Endothelial cell of umbilical vein (primary cell): ENCODE data around the gene SRSF11. TPM values are rescaled to one million over a fixed set of nuclear protein-coding genes. Genes with fewer than 3 reads are reported as not detected.

ENCODE experiments used
- BruUV-seq: library from RNA; stranded (reverse); fragments of 400-500 nt; replicated peaks from 2 replicates; lab custom pipeline; 2021; lab: Mats Ljungman, UMichigan
- CTCF ChIA-PET: fragments of 300-600, 350-600 bp; sonication (Branson Sonifier 250); formaldehyde crosslinking; loops from one replicate; lab custom pipeline; 2021; ENCODE audit warnings: antibody characterized with exemption, inconsistent platforms; lab: Charles Lee
- POLR2A ChIA-PET: fragments of 300-600, 350-600 bp; sonication (Branson Sonifier 250); formaldehyde crosslinking; loops from one replicate; lab custom pipeline; 2021; ENCODE audit warnings: antibody characterized with exemption, inconsistent platforms; lab: Charles Lee
- DNase-seq: peaks from one replicate; pipeline ENCODE4 v3.0.0-alpha.2; 2011; ENCODE audit warnings: low read depth, low spot score
- FAIRE-seq: peaks from 2 replicates; lab custom pipeline; 2011; peaks lifted over from hg19 to GRCh38; lab: Jason Lieb, UNC
- H2AFZ ChIP-seq: 2 replicates; pipeline ENCODE4 v1.6.0; 2012; ENCODE audit warnings: low read depth, low read length, control low read depth, inconsistent platforms
- H3K27ac ChIP-seq: 2 replicates; pipeline ENCODE4 v1.5.1; 2011; ENCODE audit warnings: low read depth, mild to moderate bottlenecking, control low read depth, low read length, moderate library complexity; ENCODE audit not compliant: insufficient read depth
- H3K27me3 ChIP-seq, 2 experiments: 2 replicates each; pipeline versions ENCODE4 v1.6.0 to v1.6.1; 2011; ENCODE audit warnings: low read length in 2 of 2, mixed read lengths in 1 of 2; ENCODE audit not compliant: control insufficient read depth in 2 of 2, insufficient read depth in 2 of 2
- H3K36me3 ChIP-seq, 2 experiments: 2 replicates in 1 of 2; 3 replicates in 1 of 2; pipeline ENCODE4 v1.5.1; 2011; ENCODE audit warnings: low read length in 2 of 2, mild to moderate bottlenecking in 1 of 2, moderate library complexity in 1 of 2; ENCODE audit not compliant: control insufficient read depth in 2 of 2, insufficient read depth in 2 of 2; ENCODE audit errors: extremely low read depth in 1 of 2
- H3K4me1 ChIP-seq: 3 replicates; pipeline ENCODE4 v1.5.1; 2011; ENCODE audit warnings: mild to moderate bottlenecking, low read length; ENCODE audit not compliant: control insufficient read depth, insufficient read depth; ENCODE audit errors: extremely low read depth
- H3K4me2 ChIP-seq: 2 replicates; pipeline ENCODE4 v1.6.1; 2011; ENCODE audit warnings: low read length, control low read depth, mixed read lengths; ENCODE audit not compliant: insufficient read depth
- H3K4me3 ChIP-seq, 3 experiments: fragments of 200-600 bp in 1 of 3; sonication (generic), shearing (Covaris generic) in 1 of 3; replicated peaks in 1 of 3; 2 replicates each; pipeline ENCODE4 v1.5.1; 2011 to 2016; ENCODE audit warnings: control low read depth in 3 of 3, low read length in 3 of 3, mild to moderate bottlenecking in 2 of 3, inconsistent platforms in 1 of 3, low read depth in 1 of 3, moderate library complexity in 1 of 3; ENCODE audit not compliant: insufficient read depth in 1 of 3
- H3K79me2 ChIP-seq: 2 replicates; pipeline ENCODE4 v1.6.0; 2012; ENCODE audit warnings: low read length, inconsistent platforms; ENCODE audit not compliant: control insufficient read depth, insufficient read depth
- H3K9ac ChIP-seq: replicated peaks from 2 replicates; pipeline ENCODE3; 2011; ENCODE audit warnings: low read length, control low read depth; ENCODE audit not compliant: insufficient read depth; ENCODE audit errors: extremely low read depth
- H3K9me1 ChIP-seq: replicated peaks from 3 replicates; pipeline ENCODE4 v1.6.0; 2011; ENCODE audit warnings: mild to moderate bottlenecking, low read length; ENCODE audit not compliant: control insufficient read depth, insufficient read depth; ENCODE audit errors: extremely low read depth
- H3K9me3 ChIP-seq: replicated peaks from 2 replicates; pipeline ENCODE4 v1.5.1; 2012; ENCODE audit warnings: low read length, inconsistent platforms; ENCODE audit not compliant: control insufficient read depth, insufficient read depth
- H4K20me1 ChIP-seq: replicated peaks from 2 replicates; pipeline ENCODE3; 2011; ENCODE audit warnings: mild to moderate bottlenecking, low read length; ENCODE audit not compliant: control insufficient read depth, insufficient read depth; ENCODE audit errors: extremely low read depth
- EZH2 ChIP-seq: IDR thresholded peaks from 2 replicates; pipeline ENCODE4 v1.6.1; 2012; ENCODE audit warnings: borderline replicate concordance, low read depth, mild to moderate bottlenecking, moderate library complexity, low read length, inconsistent platforms; ENCODE audit not compliant: severe bottlenecking
- FOS ChIP-seq: IDR thresholded peaks from 2 replicates; pipeline ENCODE4 v1.6.1; 2011; ENCODE audit warnings: mild to moderate bottlenecking, low read length, moderate library complexity, borderline replicate concordance; ENCODE audit not compliant: insufficient read depth
- GATA2 ChIP-seq: IDR thresholded peaks from 2 replicates; pipeline ENCODE4 v1.7.0; 2011; ENCODE audit warnings: low read depth, mild to moderate bottlenecking, moderate library complexity, mixed read lengths, low read length; ENCODE audit not compliant: insufficient read length, insufficient read depth
- JUN ChIP-seq: IDR thresholded peaks from 2 replicates; pipeline ENCODE4 v1.6.1; 2011; ENCODE audit warnings: borderline replicate concordance, low read depth; ENCODE audit not compliant: insufficient read length, insufficient read depth
- MYC ChIP-seq: IDR thresholded peaks from one replicate; pipeline ENCODE4 v1.6.1; 2011; ENCODE audit warnings: mild to moderate bottlenecking, low read depth, low read length
- POLR2A ChIP-seq: IDR thresholded peaks from 2 replicates; pipeline ENCODE4 v1.6.1; 2012; ENCODE audit warnings: low read depth, mild to moderate bottlenecking, control low read depth, low read length
- POLR2AphosphoS5 ChIP-seq: IDR thresholded peaks from 2 replicates; pipeline ENCODE4 v1.6.1; 2012; ENCODE audit warnings: low read depth, mild to moderate bottlenecking, control low read depth, low read length, moderate library complexity; ENCODE audit not compliant: insufficient read depth
- dilution Hi-C: fragments of 300-500 bp; cut with MboI; formaldehyde crosslinking; loops from one replicate; pipeline ENCODE4 v1.15.0; 2019; ENCODE audit warnings: low sequenced_read_pairs; ENCODE audit not compliant: extremely low pct_ligation_motif_present
- intact Hi-C: fragments of 100-400 bp; cut with micrococcal nuclease; formaldehyde crosslinking; loops from one replicate; pipeline ENCODE4 v1.10.0; 2022
- polyA plus RNA-seq, 4 experiments: library from polyadenylated mRNA; depleted of rRNA in 3 of 4; stranded (reverse) in 3 of 4; unstranded in 1 of 4; fragments of >200 nt; gene quantifications; 2 replicates each; pipeline versions ENCODE4 v1.2.1 to v1.2.3, GENCODE V29; 2011 to 2012; ENCODE audit warnings: missing spikeins in 1 of 4
- total RNA-seq: library from RNA; stranded (reverse); gene quantifications from 2 replicates; pipeline ENCODE4 v1.2.3, GENCODE V29; 2021
- TF ChIP-seq, protein P1 (sequence below): IDR thresholded peaks from 2 replicates; pipeline ENCODE4 v1.6.1; 2011; ENCODE audit not compliant: insufficient read depth, insufficient read length
- TF ChIP-seq, protein P2 (sequence below), 2 donors: IDR thresholded peaks; 1 replicate in 1 of 2; 2 replicates in 1 of 2; pipeline ENCODE4 v1.5.1; 2011; ENCODE audit warnings: low read length in 2 of 2, mild to moderate bottlenecking in 2 of 2, moderate library complexity in 2 of 2, control low read depth in 1 of 2, inconsistent platforms in 1 of 2, low read depth in 1 of 2; ENCODE audit not compliant: insufficient read depth in 1 of 2; ENCODE audit errors: extremely low read depth in 1 of 2

Gene SRSF11
- total and polyA plus RNA-seq, 2 donors (not counting 3 experiments of a cell fraction or from before 2014, with no cell fraction given), result 177 to 241 TPM

DNA sequence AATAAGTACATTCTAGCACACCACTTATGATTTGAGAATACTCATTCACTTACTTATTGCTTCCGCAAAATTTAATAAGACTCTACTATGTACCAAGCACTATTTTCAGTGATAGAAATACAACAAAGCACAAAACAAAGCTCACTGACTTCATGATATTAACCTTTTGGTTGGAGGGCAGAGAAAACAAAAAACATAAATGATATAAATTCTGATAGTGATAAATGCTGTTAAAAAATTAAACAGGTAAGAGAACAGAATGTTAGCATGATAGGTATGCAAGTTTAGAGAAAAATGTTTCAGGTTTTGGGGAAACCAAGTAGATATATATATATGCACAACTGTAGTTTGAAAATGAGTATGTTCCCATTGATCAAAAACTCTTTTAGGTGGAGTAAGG, 17.0 kb upstream of the SRSF11 start:
- H3K27ac ChIP-seq, result no peak overlapping the region
- peaks cover 90% of the 10 kb centered on the region for H3K79me2 ChIP-seq
- dilution Hi-C loops (no loop called here), intact Hi-C loops (loop anchor here (2.0 to 10.0 kb wide), 3 partner anchors 151 to 639 kb away; partner anchors contain the start of genes ANKRD13C, CTH and LRRC7)
- H3K27me3 ChIP-seq, result no peaks in the 10 kb centered on the region
- FAIRE-seq (no peak), DNase-seq (no peak)
- BruUV-seq, result no TSS peak
- TF ChIP-seq, protein P1, sequence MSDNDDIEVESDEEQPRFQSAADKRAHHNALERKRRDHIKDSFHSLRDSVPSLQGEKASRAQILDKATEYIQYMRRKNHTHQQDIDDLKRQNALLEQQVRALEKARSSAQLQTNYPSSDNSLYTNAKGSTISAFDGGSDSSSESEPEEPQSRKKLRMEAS, result no peak
- TF ChIP-seq GATA2 (no peak), MYC (no peak)
- H3K36me3 ChIP-seq, result peaks cover 3% of the 10 kb centered on the region in 2 experiments
- no peak overlapping the region for H3K9ac ChIP-seq
- peak overlapping the region in 2 of 3 experiments; percentile 79 to 96 for H3K4me3 ChIP-seq
- no peaks in the 10 kb centered on the region for H3K9me1 ChIP-seq
- no peaks in the 10 kb centered on the region for H4K20me1 ChIP-seq
- ChIA-PET POLR2A (no interaction called here), CTCF (interaction anchor here (2.7 kb wide), 1 partner anchor 17 kb away, joined by 7 read pairs; the partner anchor contains the start of gene SRSF11)
- H3K9me3 ChIP-seq, result no peaks in the 10 kb centered on the region
- H2AFZ ChIP-seq, result no peak overlapping the region
- H3K4me1 ChIP-seq, result peaks cover 25% of the 10 kb centered on the region
- H3K4me2 ChIP-seq, result peak overlapping the region; percentile 85

DNA sequence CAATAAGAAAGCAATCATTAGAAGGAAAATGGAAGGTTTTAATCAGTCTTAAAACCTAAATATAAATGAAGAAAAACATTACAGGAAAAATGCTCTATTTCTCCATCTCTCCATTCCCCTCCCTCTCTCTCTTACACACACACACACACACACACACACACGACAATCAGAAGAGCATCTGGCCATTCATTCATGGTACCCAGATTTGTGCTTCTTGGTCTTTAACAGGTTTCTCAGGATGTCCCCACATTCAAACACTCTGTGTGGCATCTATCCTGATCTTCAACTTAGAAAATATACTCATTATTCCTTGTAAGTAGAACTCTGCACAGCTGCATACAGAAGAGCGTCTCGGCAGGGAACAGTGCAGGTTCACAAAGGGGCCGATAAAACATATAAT, 16.6 kb upstream of the SRSF11 start:
- POLR2A ChIA-PET, result interaction anchor here (1.6 kb wide), 1 partner anchor 207 kb away, joined by 3 read pairs; the partner anchor contains the start of gene CTH
- Histone ChIP-seq H3K27ac (peak overlapping the region; percentile 89), H4K20me1 (no peaks in the 10 kb centered on the region), H3K9me3 (no peaks in the 10 kb centered on the region), H2AFZ (peak overlapping the region; percentile 97), H3K9me1 (no peaks in the 10 kb centered on the region), H3K9ac (peak overlapping the region; percentile 97), H3K4me2 (peak overlapping the region; percentile 85), H3K79me2 (peaks cover 92% of the 10 kb centered on the region), H3K36me3 (peaks cover 3% of the 10 kb centered on the region in 2 experiments), H3K27me3 (no peaks in the 10 kb centered on the region), H3K4me1 (peaks cover 25% of the 10 kb centered on the region), H3K4me3 (peak overlapping the region; percentile 63 to 96 (median 79))
- dilution Hi-C loops (no loop called here), intact Hi-C loops (loop anchor here (2.0 to 10.0 kb wide), 3 partner anchors 150 to 640 kb away; partner anchors contain the start of genes ANKRD13C, CTH and LRRC7)
- BruUV-seq, result no TSS peak
- CTCF ChIA-PET, result interaction anchor here (2.7 kb wide), 1 partner anchor 17 kb away, joined by 7 read pairs; the partner anchor contains the start of gene SRSF11
- DNase-seq (peak; percentile 42), FAIRE-seq (no peak)
- TF ChIP-seq, protein P1, result no peak
- TF ChIP-seq JUN (no peak), POLR2A (no peak), POLR2AphosphoS5 (no peak), GATA2 (no peak), MYC (no peak), EZH2 (no peak), FOS (no peak)
- TF ChIP-seq, protein P2, sequence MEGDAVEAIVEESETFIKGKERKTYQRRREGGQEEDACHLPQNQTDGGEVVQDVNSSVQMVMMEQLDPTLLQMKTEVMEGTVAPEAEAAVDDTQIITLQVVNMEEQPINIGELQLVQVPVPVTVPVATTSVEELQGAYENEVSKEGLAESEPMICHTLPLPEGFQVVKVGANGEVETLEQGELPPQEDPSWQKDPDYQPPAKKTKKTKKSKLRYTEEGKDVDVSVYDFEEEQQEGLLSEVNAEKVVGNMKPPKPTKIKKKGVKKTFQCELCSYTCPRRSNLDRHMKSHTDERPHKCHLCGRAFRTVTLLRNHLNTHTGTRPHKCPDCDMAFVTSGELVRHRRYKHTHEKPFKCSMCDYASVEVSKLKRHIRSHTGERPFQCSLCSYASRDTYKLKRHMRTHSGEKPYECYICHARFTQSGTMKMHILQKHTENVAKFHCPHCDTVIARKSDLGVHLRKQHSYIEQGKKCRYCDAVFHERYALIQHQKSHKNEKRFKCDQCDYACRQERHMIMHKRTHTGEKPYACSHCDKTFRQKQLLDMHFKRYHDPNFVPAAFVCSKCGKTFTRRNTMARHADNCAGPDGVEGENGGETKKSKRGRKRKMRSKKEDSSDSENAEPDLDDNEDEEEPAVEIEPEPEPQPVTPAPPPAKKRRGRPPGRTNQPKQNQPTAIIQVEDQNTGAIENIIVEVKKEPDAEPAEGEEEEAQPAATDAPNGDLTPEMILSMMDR (IDR thresholded peaks at IDR 0.05; ENCODE audit: extremely low read depth in 1 of 2, insufficient read depth in 1 of 2, low read depth in 1 of 2, low read length in 2 of 2), result no peak
